Neural cell (in vitro differentiated cells): Measurements from ENCODE around the gene RABEP2. TPM values are rescaled to one million over a fixed set of nuclear protein-coding genes. Genes with fewer than 3 reads are reported as not detected.

Source experiments
- H2AFZ ChIP-seq: fragments of 200-600, 300-800 bp; sonication (generic), shearing (Covaris generic); 2 replicates; pipeline ENCODE4 v1.6.0; 2014; ENCODE audit warnings: low read depth, mild to moderate bottlenecking, antibody characterized with exemption, low read length, moderate library complexity
- H3F3A ChIP-seq: fragments of 200-600 bp; shearing (Covaris generic); 2 replicates; pipeline ENCODE4 v1.6.1; 2016; ENCODE audit warnings: mild to moderate bottlenecking, moderate library complexity, mixed read lengths, antibody characterized with exemption, low read length; ENCODE audit not compliant: insufficient read depth, poor library complexity, severe bottlenecking
- H3K27ac ChIP-seq: fragments of 200-600, 300-800 bp; sonication (generic), shearing (Covaris generic); 2 replicates; pipeline ENCODE4 v1.5.1; 2014; ENCODE audit warnings: mild to moderate bottlenecking, low read length, moderate library complexity
- H3K27me3 ChIP-seq: fragments of 300-800, 200-600 bp; sonication (generic), shearing (Covaris generic); 2 replicates; pipeline ENCODE4 v1.6.0; 2014; ENCODE audit warnings: mild to moderate bottlenecking, low read depth, low read length, moderate library complexity; ENCODE audit not compliant: insufficient read depth
- H3K36me3 ChIP-seq: fragments of 300-800, 200-600 bp; sonication (generic), shearing (Covaris generic); 2 replicates; pipeline ENCODE4 v1.5.1; 2014; ENCODE audit warnings: mild to moderate bottlenecking, antibody characterized with exemption, low read length, moderate library complexity; ENCODE audit not compliant: insufficient read depth
- H3K4me2 ChIP-seq: fragments of 300-800, 200-600 bp; sonication (generic), shearing (Covaris generic); 2 replicates; pipeline ENCODE4 v1.6.0; 2014; ENCODE audit warnings: mild to moderate bottlenecking, low read length
- H3K4me3 ChIP-seq: fragments of 300-800, 200-600 bp; sonication (generic), shearing (Covaris generic); 2 replicates; pipeline ENCODE4 v1.5.1; 2014; ENCODE audit warnings: mild to moderate bottlenecking, low read length, moderate library complexity
- H3K79me2 ChIP-seq: fragments of 200-600 bp; shearing (Covaris generic); replicated peaks from 2 replicates; pipeline ENCODE4 v1.6.0; 2014; ENCODE audit warnings: mild to moderate bottlenecking, low read length, moderate library complexity; ENCODE audit not compliant: insufficient read depth
- H3K9ac ChIP-seq: fragments of 300-800, 200-600 bp; sonication (generic), shearing (Covaris generic); 2 replicates; pipeline ENCODE4 v1.6.1; 2016; ENCODE audit warnings: mild to moderate bottlenecking, low read length, mixed read lengths
- H3K9me2 ChIP-seq: fragments of 200-600 bp; shearing (Covaris generic); 2 replicates; pipeline ENCODE4 v1.6.1; 2016; ENCODE audit warnings: mild to moderate bottlenecking, low read length, mixed read lengths; ENCODE audit not compliant: insufficient read depth
- H3K9me3 ChIP-seq: fragments of 200-600, 300-800 bp; sonication (generic), shearing (Covaris generic); 2 replicates; pipeline ENCODE4 v1.6.1; 2016; ENCODE audit warnings: mild to moderate bottlenecking, mixed run types, low read length, moderate library complexity, mixed read lengths
- H4K20me1 ChIP-seq: fragments of 200-600 bp; shearing (Covaris generic); 2 replicates; pipeline ENCODE4 v1.6.1; 2016; ENCODE audit warnings: mild to moderate bottlenecking, mixed run types; ENCODE audit not compliant: insufficient read depth
- CTCF ChIP-seq: fragments of 450-650 bp; IDR thresholded peaks from 2 replicates; pipeline ENCODE4 v1.5.1; 2014; ENCODE audit warnings: antibody characterized with exemption, mild to moderate bottlenecking, moderate library complexity; ENCODE audit not compliant: poor library complexity, severe bottlenecking
- EP300 ChIP-seq: fragments of 450-650 bp; conservative IDR thresholded peaks from 2 replicates; pipeline ENCODE4 v1.6.1; 2014; ENCODE audit warnings: antibody characterized with exemption, mild to moderate bottlenecking, moderate library complexity; ENCODE audit not compliant: poor library complexity, severe bottlenecking
- EZH2 ChIP-seq: fragments of 200-600, 300-800 bp; shearing (Covaris generic), sonication (generic); IDR thresholded peaks from 2 replicates; pipeline ENCODE4 v1.6.1; 2014; ENCODE audit warnings: antibody characterized with exemption, low read length, borderline replicate concordance, mild to moderate bottlenecking; ENCODE audit not compliant: insufficient read depth, poor library complexity, severe bottlenecking
- MXI1 ChIP-seq: fragments of 450-650 bp; conservative IDR thresholded peaks from 2 replicates; pipeline ENCODE4 v1.6.1; 2014; ENCODE audit warnings: antibody characterized with exemption, mild to moderate bottlenecking; ENCODE audit not compliant: poor library complexity, severe bottlenecking
- POLR2AphosphoS5 ChIP-seq: IDR thresholded peaks from 2 replicates; pipeline ENCODE4 v1.6.1; 2012
- RAD21 ChIP-seq: fragments of 450-650 bp; conservative IDR thresholded peaks from 2 replicates; pipeline ENCODE4 v1.6.1; 2014; ENCODE audit warnings: antibody characterized with exemption, mild to moderate bottlenecking, moderate library complexity
- REST ChIP-seq: IDR thresholded peaks from 2 replicates; pipeline ENCODE4 v1.6.1; 2012; ENCODE audit warnings: borderline replicate concordance
- SMC3 ChIP-seq: fragments of 450-650 bp; conservative IDR thresholded peaks from 2 replicates; pipeline ENCODE4 v1.6.1; 2014; ENCODE audit warnings: antibody characterized with exemption, mild to moderate bottlenecking, moderate library complexity; ENCODE audit not compliant: poor library complexity
- TAF1 ChIP-seq: IDR thresholded peaks from 2 replicates; pipeline ENCODE4 v1.6.1; 2012; ENCODE audit warnings: low read depth
- polyA plus RNA-seq: library from polyadenylated mRNA; depleted of rRNA; stranded (reverse); fragments of >200 nt; gene quantifications from 2 replicates; pipeline ENCODE4 v1.2.3, GENCODE V29; 2014

RABEP2 gene
- polyA plus RNA-seq, 1 donor from 2014 or later, result 27.5 TPM

GRCh38 chr16:28878083-28878926, 46.7 kb downstream of the RABEP2 start, which contains the start of gene ATP2A1:
ATP2A1 (plus strand) TSS chr16:28878488; CDS start chr16:28878672, 184 bp downstream.
- H3K9me2 ChIP-seq, result no peaks in the 10 kb centered on the region
- peak within 1 kb of the TSS; percentile 68 for H3K9ac ChIP-seq
- peak within 1 kb of the TSS; percentile 83 for H3K4me3 ChIP-seq
- no peaks in the 10 kb centered on the region for H3K79me2 ChIP-seq
- no peaks in the 10 kb centered on the region for H3K36me3 ChIP-seq
- peak within 1 kb of the TSS; percentile 73 for H2AFZ ChIP-seq
- H3K9me3 ChIP-seq, result no peaks in the 10 kb centered on the region
- TF ChIP-seq POLR2AphosphoS5 (no peak), REST (no peak), MXI1 (no peak), EP300 (no peak), TAF1 (no peak), RAD21 (no peak), SMC3 (no peak), CTCF (no peak)
- peak within 1 kb of the TSS; percentile 62 for H3K4me2 ChIP-seq
- no peak within 1 kb of the TSS for H3K27ac ChIP-seq
- no peaks in the 10 kb centered on the region for H3K27me3 ChIP-seq
- no peaks in the 10 kb centered on the region for H4K20me1 ChIP-seq
- H3F3A ChIP-seq, result no peaks in the 10 kb centered on the region

GRCh38 chr16:28877655-28878000, 47.4 kb downstream of the RABEP2 start:
- no peaks in the 10 kb centered on the region for H3K36me3 ChIP-seq
- H3K27me3 ChIP-seq, result no peaks in the 10 kb centered on the region
- H3K27ac ChIP-seq, result no peak overlapping the region
- H3K79me2 ChIP-seq, result no peaks in the 10 kb centered on the region
- H3K4me2 ChIP-seq, result no peak overlapping the region
- H3K4me3 ChIP-seq, result no peak overlapping the region
- H3F3A ChIP-seq, result no peaks in the 10 kb centered on the region
- H2AFZ ChIP-seq, result no peak overlapping the region
- H4K20me1 ChIP-seq, result no peaks in the 10 kb centered on the region
- H3K9me3 ChIP-seq, result no peaks in the 10 kb centered on the region
- no peak for TF ChIP-seq MXI1
- no peak for TF ChIP-seq CTCF
- no peak for TF ChIP-seq EP300
- TF ChIP-seq RAD21, result no peak
- no peak for TF ChIP-seq REST
- no peak for TF ChIP-seq POLR2AphosphoS5
- TF ChIP-seq SMC3, result no peak
- no peak for TF ChIP-seq TAF1
- no peak for TF ChIP-seq EZH2
- no peak overlapping the region for H3K9ac ChIP-seq
- no peaks in the 10 kb centered on the region for H3K9me2 ChIP-seq
